HG03280 (cell line): ENCODE data around the gene SGPP1.
"Not testable (repeated sequence)": the region's sequence is repeated elsewhere in the genome, so short reads cannot be mapped to it uniquely, and the experiment has no call there.

ENCODE experiments used
- ATAC-seq: cut with Tn5 transposase; IDR thresholded peaks from one replicate; pipeline ENCODE4 v1.9.1; 2021; ENCODE audit warnings: mild to moderate bottlenecking, moderate library complexity; ENCODE audit not compliant: unreplicated experiment

The SGPP1 gene

GRCh38 chr14:63727231-63727735 is 582 bp downstream of the SGPP1 start:
- ATAC-seq: peak; percentile 42

GRCh38 chr14:63726499-63726898 is 1.4 kb downstream of the SGPP1 start:
- no peak for ATAC-seq

- no peak for ATAC-seq
Observed at GRCh38 chr14:63725786-63726460, 1.9 kb downstream of the SGPP1 start.

- no peak for ATAC-seq
Observed at GRCh38 chr14:63717702-63718101, 10.2 kb downstream of the SGPP1 start.

- ATAC-seq: no peak
Observed at GRCh38 chr14:63715360-63715759, 12.5 kb downstream of the SGPP1 start.

- no peak for ATAC-seq
Observed at GRCh38 chr14:63713764-63714163, 14.1 kb downstream of the SGPP1 start.

GRCh38 chr14:63713058-63713457 is 14.8 kb downstream of the SGPP1 start:
- ATAC-seq: no peak

GRCh38 chr14:63712123-63712522 is 15.7 kb downstream of the SGPP1 start:
- no peak for ATAC-seq

GRCh38 chr14:63710497-63710896 is 17.4 kb downstream of the SGPP1 start:
- no peak for ATAC-seq

GRCh38 chr14:63709589-63709988 is 18.3 kb downstream of the SGPP1 start:
- ATAC-seq: no peak

- ATAC-seq: no peak
Observed at GRCh38 chr14:63707216-63707615, 20.6 kb downstream of the SGPP1 start.

GRCh38 chr14:63705561-63706070 is 22.2 kb downstream of the SGPP1 start:
- ATAC-seq: no peak

GRCh38 chr14:63702530-63702929 is 25.3 kb downstream of the SGPP1 start:
- ATAC-seq: not testable (repeated sequence)

- ATAC-seq: no peak
Observed at GRCh38 chr14:63701606-63702299, 26.1 kb downstream of the SGPP1 start.

- ATAC-seq: no peak
Observed at GRCh38 chr14:63692310-63693020, 35.4 kb downstream of the SGPP1 start.

- ATAC-seq: no peak
Observed at GRCh38 chr14:63689132-63689531, 38.7 kb downstream of the SGPP1 start.

- no peak for ATAC-seq
Observed at GRCh38 chr14:63686926-63687325, 40.9 kb downstream of the SGPP1 start.

GRCh38 chr14:63685401-63685800 is 42.5 kb downstream of the SGPP1 start:
- ATAC-seq: no peak

- ATAC-seq: no peak
Observed at GRCh38 chr14:63682727-63683593, 44.9 kb downstream of the SGPP1 start.

GRCh38 chr14:63678536-63678935 is 49.3 kb downstream of the SGPP1 start:
- ATAC-seq: no peak
